ENCODE results near the gene RBM38.

RBM38 gene

GRCh38 chr20:57384953-57385761 is 6.0 kb upstream of the RBM38 start:
- H3K4me3 ChIP-seq (ENCODE audit: low read length): no peak overlapping the region
- no peak overlapping the region for H3K9ac ChIP-seq (ENCODE audit: low read depth, low read length)
- H3K4me1 ChIP-seq (ENCODE audit: insufficient read depth, low read length): peaks cover 2% of the 10 kb centered on the region; the same call in 1 of the 2 replicates
- H3K9me3 ChIP-seq (ENCODE audit: insufficient read depth, low read depth, low read length): no peaks in the 10 kb centered on the region
- H3K27ac ChIP-seq (ENCODE audit: low read length): no peak overlapping the region
- peaks cover 7% of the 10 kb centered on the region for H3K27me3 ChIP-seq (ENCODE audit: insufficient read depth, low read length)
- H3K36me3 ChIP-seq (ENCODE audit: insufficient read depth, low read depth, low read length): peaks cover 5% of the 10 kb centered on the region

- peaks cover 5% of the 10 kb centered on the region; the same call in 1 of the 2 replicates for H3K4me1 ChIP-seq (ENCODE audit: insufficient read depth, low read length)
- no peak overlapping the region for H3K27ac ChIP-seq (ENCODE audit: low read length)
- H3K9me3 ChIP-seq (ENCODE audit: insufficient read depth, low read depth, low read length): no peaks in the 10 kb centered on the region
- peaks cover 14% of the 10 kb centered on the region for H3K27me3 ChIP-seq (ENCODE audit: insufficient read depth, low read length)
- H3K9ac ChIP-seq (ENCODE audit: low read depth, low read length): no peak overlapping the region
- no peak overlapping the region for H3K4me3 ChIP-seq (ENCODE audit: low read length)
- H3K36me3 ChIP-seq (ENCODE audit: insufficient read depth, low read depth, low read length): no peaks in the 10 kb centered on the region; the same call in 1 of the 2 replicates
These were observed 5.3 kb upstream of the RBM38 start for GRCh38 chr20:57385940-57386339.

- Histone ChIP-seq H3K27ac (ENCODE audit: low read length) (no peak overlapping the region), H3K4me1 (ENCODE audit: insufficient read depth, low read length) (peaks cover 5% of the 10 kb centered on the region; the same call in 1 of the 2 replicates)
These were observed 4.4 kb upstream of the RBM38 start for GRCh38 chr20:57386762-57387161.

GRCh38 chr20:57387463-57387862 is 3.7 kb upstream of the RBM38 start:
- Histone ChIP-seq H3K9me3 (ENCODE audit: insufficient read depth, low read depth, low read length) (no peaks in the 10 kb centered on the region), H3K27me3 (ENCODE audit: insufficient read depth, low read length) (peaks cover 14% of the 10 kb centered on the region), H3K4me1 (ENCODE audit: insufficient read depth, low read length) (peaks cover 5% of the 10 kb centered on the region; the same call in 1 of the 2 replicates), H3K4me3 (ENCODE audit: low read length) (no peak overlapping the region), H3K9ac (ENCODE audit: low read depth, low read length) (no peak overlapping the region), H3K36me3 (ENCODE audit: insufficient read depth, low read depth, low read length) (no peaks in the 10 kb centered on the region), H3K27ac (ENCODE audit: low read length) (no peak overlapping the region)

More at GRCh38 chr20:57386762-57387161, 4.4 kb upstream of the RBM38 start:
- H3K9me3 ChIP-seq (ENCODE audit: insufficient read depth, low read depth, low read length): no peaks in the 10 kb centered on the region
- no peak overlapping the region for H3K9ac ChIP-seq (ENCODE audit: low read depth, low read length)
- H3K36me3 ChIP-seq (ENCODE audit: insufficient read depth, low read depth, low read length): no peaks in the 10 kb centered on the region
- no peak overlapping the region for H3K4me3 ChIP-seq (ENCODE audit: low read length)
- H3K27me3 ChIP-seq (ENCODE audit: insufficient read depth, low read length): peaks cover 14% of the 10 kb centered on the region

GRCh38 chr20:57387945-57388371 is 3.2 kb upstream of the RBM38 start:
- no peaks in the 10 kb centered on the region for H3K9me3 ChIP-seq (ENCODE audit: insufficient read depth, low read depth, low read length)
- no peak overlapping the region for H3K4me3 ChIP-seq (ENCODE audit: low read length)
- peaks cover 1% of the 10 kb centered on the region; the same call in 1 of the 2 replicates for H3K36me3 ChIP-seq (ENCODE audit: insufficient read depth, low read depth, low read length)
- H3K27me3 ChIP-seq (ENCODE audit: insufficient read depth, low read length): peaks cover 14% of the 10 kb centered on the region
- H3K9ac ChIP-seq (ENCODE audit: low read depth, low read length): no peak overlapping the region
- H3K27ac ChIP-seq (ENCODE audit: low read length): no peak overlapping the region
- peaks cover 5% of the 10 kb centered on the region; the same call in 1 of the 2 replicates for H3K4me1 ChIP-seq (ENCODE audit: insufficient read depth, low read length)

- H3K4me1 ChIP-seq (ENCODE audit: insufficient read depth, low read length): peaks cover 7% of the 10 kb centered on the region
- peaks cover 13% of the 10 kb centered on the region for H3K36me3 ChIP-seq (ENCODE audit: insufficient read depth, low read depth, low read length)
- peak overlapping the region; percentile 82; the same call in 1 of the 2 replicates for H3K9ac ChIP-seq (ENCODE audit: low read depth, low read length)
- H3K27ac ChIP-seq (ENCODE audit: low read length): no peak overlapping the region
- peak overlapping the region; percentile 65; the same call in 1 of the 2 replicates for H3K4me3 ChIP-seq (ENCODE audit: low read length)
- H3K27me3 ChIP-seq (ENCODE audit: insufficient read depth, low read length): peaks cover 14% of the 10 kb centered on the region
- no peaks in the 10 kb centered on the region for H3K9me3 ChIP-seq (ENCODE audit: insufficient read depth, low read depth, low read length)
These were observed 2.1 kb upstream of the RBM38 start for GRCh38 chr20:57388953-57389694.

- Histone ChIP-seq H3K4me3 (ENCODE audit: low read length) (peak overlapping the region; percentile 65), H3K27me3 (ENCODE audit: insufficient read depth, low read length) (peaks cover 14% of the 10 kb centered on the region), H3K27ac (ENCODE audit: low read length) (no peak overlapping the region), H3K4me1 (ENCODE audit: insufficient read depth, low read length) (peaks cover 7% of the 10 kb centered on the region), H3K9me3 (ENCODE audit: insufficient read depth, low read depth, low read length) (no peaks in the 10 kb centered on the region), H3K9ac (ENCODE audit: low read depth, low read length) (peak overlapping the region; percentile 82; the same call in 1 of the 2 replicates), H3K36me3 (ENCODE audit: insufficient read depth, low read depth, low read length) (peaks cover 21% of the 10 kb centered on the region)
These were observed 1.2 kb upstream of the RBM38 start for GRCh38 chr20:57389695-57390603.

- peaks cover 14% of the 10 kb centered on the region for H3K27me3 ChIP-seq (ENCODE audit: insufficient read depth, low read length)
- H3K4me3 ChIP-seq (ENCODE audit: low read length): peak overlapping the region; percentile 84
- H3K36me3 ChIP-seq (ENCODE audit: insufficient read depth, low read depth, low read length): peaks cover 36% of the 10 kb centered on the region
- peak overlapping the region; percentile 76; the same call in 1 of the 2 replicates for H3K9ac ChIP-seq (ENCODE audit: low read depth, low read length)
- no peaks in the 10 kb centered on the region for H3K9me3 ChIP-seq (ENCODE audit: insufficient read depth, low read depth, low read length)
- peaks cover 15% of the 10 kb centered on the region for H3K4me1 ChIP-seq (ENCODE audit: insufficient read depth, low read length)
- H3K27ac ChIP-seq (ENCODE audit: low read length): no peak overlapping the region
These were observed 474 bp downstream of the RBM38 start for GRCh38 chr20:57391439-57392301.

GRCh38 chr20:57392512-57393271 is 1.5 kb downstream of the RBM38 start:
- Histone ChIP-seq H3K27me3 (ENCODE audit: insufficient read depth, low read length) (peaks cover 14% of the 10 kb centered on the region), H3K4me1 (ENCODE audit: insufficient read depth, low read length) (peaks cover 15% of the 10 kb centered on the region), H3K27ac (ENCODE audit: low read length) (no peak overlapping the region), H3K4me3 (ENCODE audit: low read length) (peak overlapping the region; percentile 84), H3K9ac (ENCODE audit: low read depth, low read length) (peak overlapping the region; percentile 69; the same call in 1 of the 2 replicates), H3K36me3 (ENCODE audit: insufficient read depth, low read depth, low read length) (peaks cover 46% of the 10 kb centered on the region), H3K9me3 (ENCODE audit: insufficient read depth, low read depth, low read length) (no peaks in the 10 kb centered on the region)

Data from iPS-20b (cell line).